Osteoblast (primary cell): Measurements from ENCODE around the gene HOXB6. TPM values are rescaled to one million over a fixed set of nuclear protein-coding genes. Genes with fewer than 3 reads are reported as not detected.

Experiments used
- DNase-seq: peaks from one replicate; pipeline ENCODE4 v3.0.0; 2011; ENCODE audit warnings: low spot score, mixed read lengths; ENCODE audit not compliant: insufficient read length; ENCODE audit errors: missing footprints
- H2AFZ ChIP-seq: 2 replicates; pipeline ENCODE4 v1.6.0; 2011; ENCODE audit warnings: mild to moderate bottlenecking, low read length
- H3K27ac ChIP-seq: 2 replicates; pipeline ENCODE4 v1.5.1; 2011; ENCODE audit warnings: mild to moderate bottlenecking, low read depth, low read length, moderate library complexity
- H3K27me3 ChIP-seq: 2 replicates; pipeline ENCODE4 v1.6.0; 2012; ENCODE audit warnings: mild to moderate bottlenecking, control low read depth, inconsistent platforms, low read length, moderate library complexity; ENCODE audit not compliant: insufficient read depth
- H3K36me3 ChIP-seq: 2 replicates; pipeline ENCODE4 v1.5.1; 2011; ENCODE audit warnings: mild to moderate bottlenecking, low read length, control low read depth, moderate library complexity; ENCODE audit not compliant: insufficient read depth
- H3K4me1 ChIP-seq: 2 replicates; pipeline ENCODE4 v1.5.1; 2011; ENCODE audit warnings: mild to moderate bottlenecking, low read length, control low read depth, moderate library complexity; ENCODE audit not compliant: insufficient read depth
- H3K4me2 ChIP-seq: 2 replicates; pipeline ENCODE4 v1.6.0; 2011; ENCODE audit warnings: mild to moderate bottlenecking, low read length; ENCODE audit not compliant: insufficient read depth
- H3K4me3 ChIP-seq: fragments of 200-600 bp; sonication (generic); 3 replicates; pipeline ENCODE4 v1.5.1; 2012; ENCODE audit warnings: mild to moderate bottlenecking, low read length, inconsistent platforms; ENCODE audit not compliant: insufficient read depth
- H3K79me2 ChIP-seq: 2 replicates; pipeline ENCODE4 v1.6.0; 2012; ENCODE audit warnings: mild to moderate bottlenecking, low read length, control low read depth, inconsistent platforms; ENCODE audit not compliant: insufficient read depth
- H3K9me3 ChIP-seq: 2 replicates; pipeline ENCODE4 v1.5.1; 2011; ENCODE audit warnings: low read depth, low read length, control low read depth
- H4K20me1 ChIP-seq: 2 replicates; pipeline ENCODE4 v1.6.0; 2012; ENCODE audit warnings: mild to moderate bottlenecking, low read length, control low read depth; ENCODE audit not compliant: insufficient read depth
- total RNA-seq: library from RNA; depleted of rRNA; stranded (reverse); fragments of >200 nt; gene quantifications from 2 replicates; pipeline ENCODE4 v1.2.3, GENCODE V29; 2012
- TF ChIP-seq, protein P1 (sequence below): IDR thresholded peaks from 2 replicates; pipeline ENCODE4 v1.5.1; 2011; ENCODE audit warnings: mild to moderate bottlenecking, low read depth, low read length, moderate library complexity; ENCODE audit errors: extremely low read depth

The HOXB6 gene
- total RNA-seq, 1 donor = 0.72 TPM

DNA sequence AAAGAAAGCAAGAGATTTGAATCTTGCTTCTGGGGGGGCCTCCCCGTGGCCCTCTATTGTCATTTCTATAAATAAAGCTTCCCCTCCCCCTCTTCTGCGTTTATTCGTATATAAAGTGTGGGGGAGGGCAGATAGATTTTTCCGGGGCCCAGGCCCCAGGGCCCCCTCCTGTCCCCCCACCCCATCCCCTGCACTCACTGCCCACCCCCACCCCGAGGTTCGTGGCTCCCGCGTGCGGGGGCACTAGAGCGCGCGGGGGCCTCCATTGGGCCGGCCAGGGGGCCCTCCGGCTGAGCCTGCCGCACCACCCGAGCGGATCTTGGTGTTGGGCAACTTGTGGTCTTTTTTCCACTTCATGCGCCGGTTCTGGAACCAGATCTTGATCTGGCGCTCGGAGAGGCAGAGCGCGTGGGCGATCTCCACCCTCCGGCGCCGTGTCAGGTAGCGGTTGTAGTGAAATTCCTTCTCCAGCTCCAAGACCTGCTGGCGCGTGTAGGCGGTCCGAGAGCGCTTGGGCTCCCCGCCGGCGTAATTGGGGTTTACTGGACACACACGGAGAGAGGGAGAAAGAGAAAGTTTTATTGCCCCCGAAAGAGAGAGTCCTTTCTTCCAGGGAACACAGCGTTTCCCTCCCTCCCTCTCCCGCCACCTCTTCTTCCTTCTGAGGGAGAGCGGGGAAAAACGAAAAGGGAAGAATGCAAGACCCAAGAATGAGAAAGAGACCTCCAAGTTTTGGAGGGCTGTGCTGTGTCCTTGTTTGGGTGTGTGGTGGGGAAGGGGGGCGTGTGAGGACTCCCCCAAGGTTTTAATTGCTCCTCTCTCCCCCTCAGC lies 28.1 kb downstream of the HOXB6 start:
- H3K79me2 ChIP-seq = no peaks in the 10 kb centered on the region
- H3K4me2 ChIP-seq = peak overlapping the region; percentile 67
- no peaks in the 10 kb centered on the region for H3K9me3 ChIP-seq
- DNase-seq = no peak
- H3K36me3 ChIP-seq = no peaks in the 10 kb centered on the region
- no peaks in the 10 kb centered on the region for H4K20me1 ChIP-seq
- TF ChIP-seq, protein P1, sequence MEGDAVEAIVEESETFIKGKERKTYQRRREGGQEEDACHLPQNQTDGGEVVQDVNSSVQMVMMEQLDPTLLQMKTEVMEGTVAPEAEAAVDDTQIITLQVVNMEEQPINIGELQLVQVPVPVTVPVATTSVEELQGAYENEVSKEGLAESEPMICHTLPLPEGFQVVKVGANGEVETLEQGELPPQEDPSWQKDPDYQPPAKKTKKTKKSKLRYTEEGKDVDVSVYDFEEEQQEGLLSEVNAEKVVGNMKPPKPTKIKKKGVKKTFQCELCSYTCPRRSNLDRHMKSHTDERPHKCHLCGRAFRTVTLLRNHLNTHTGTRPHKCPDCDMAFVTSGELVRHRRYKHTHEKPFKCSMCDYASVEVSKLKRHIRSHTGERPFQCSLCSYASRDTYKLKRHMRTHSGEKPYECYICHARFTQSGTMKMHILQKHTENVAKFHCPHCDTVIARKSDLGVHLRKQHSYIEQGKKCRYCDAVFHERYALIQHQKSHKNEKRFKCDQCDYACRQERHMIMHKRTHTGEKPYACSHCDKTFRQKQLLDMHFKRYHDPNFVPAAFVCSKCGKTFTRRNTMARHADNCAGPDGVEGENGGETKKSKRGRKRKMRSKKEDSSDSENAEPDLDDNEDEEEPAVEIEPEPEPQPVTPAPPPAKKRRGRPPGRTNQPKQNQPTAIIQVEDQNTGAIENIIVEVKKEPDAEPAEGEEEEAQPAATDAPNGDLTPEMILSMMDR = no peak
- H3K27me3 ChIP-seq = peaks cover 97% of the 10 kb centered on the region
- H3K4me3 ChIP-seq = peak overlapping the region; percentile 54
- H3K27ac ChIP-seq = no peak overlapping the region
- H2AFZ ChIP-seq = no peak overlapping the region
- no peaks in the 10 kb centered on the region for H3K4me1 ChIP-seq

DNA sequence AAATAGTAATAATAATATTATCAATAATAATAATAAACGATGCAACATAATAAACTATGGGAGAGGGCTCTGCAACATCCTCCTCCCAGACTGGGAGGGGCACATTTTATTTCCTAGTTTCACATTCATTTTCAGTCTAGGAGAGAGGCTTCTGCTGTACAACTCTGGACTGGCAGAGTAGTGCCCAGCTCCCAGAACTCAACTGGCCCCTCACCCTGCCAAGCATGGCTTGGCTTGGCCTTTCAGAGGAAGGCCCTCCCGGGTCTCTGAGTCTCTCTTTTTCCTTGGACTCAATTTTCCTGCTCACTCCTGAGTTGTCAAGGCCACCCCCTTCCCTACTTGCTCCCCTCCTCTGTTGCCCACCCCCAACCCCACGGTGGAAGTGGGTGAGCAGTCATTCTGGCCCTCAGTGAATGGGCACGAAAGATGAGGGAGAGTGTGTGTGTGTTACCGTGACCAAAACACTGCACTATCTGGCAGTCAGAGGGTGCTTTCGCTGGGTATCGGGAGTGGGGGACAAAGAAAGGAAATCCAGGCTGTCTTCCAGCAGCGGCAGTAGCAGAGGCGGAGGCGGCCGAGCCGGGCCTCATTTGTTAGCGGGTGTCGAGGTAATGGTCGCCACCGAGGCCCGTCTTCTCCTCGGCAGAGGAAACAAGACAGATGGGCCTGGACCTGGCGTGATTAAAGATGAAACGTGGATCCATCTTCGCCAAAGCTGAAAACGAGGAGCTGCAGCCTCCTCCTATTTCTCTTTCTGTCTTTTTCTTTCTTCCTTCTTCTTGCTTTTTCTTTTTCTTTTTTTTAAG lies 28.9 kb downstream of the HOXB6 start:
- no peak for DNase-seq
- Histone ChIP-seq H3K9me3 (no peaks in the 10 kb centered on the region), H4K20me1 (no peaks in the 10 kb centered on the region), H3K27ac (no peak overlapping the region), H3K36me3 (no peaks in the 10 kb centered on the region), H3K79me2 (no peaks in the 10 kb centered on the region), H3K4me1 (no peaks in the 10 kb centered on the region), H3K27me3 (peaks cover 97% of the 10 kb centered on the region), H2AFZ (no peak overlapping the region), H3K4me3 (no peak overlapping the region), H3K4me2 (no peak overlapping the region)
- TF ChIP-seq, protein P1 = no peak

DNA sequence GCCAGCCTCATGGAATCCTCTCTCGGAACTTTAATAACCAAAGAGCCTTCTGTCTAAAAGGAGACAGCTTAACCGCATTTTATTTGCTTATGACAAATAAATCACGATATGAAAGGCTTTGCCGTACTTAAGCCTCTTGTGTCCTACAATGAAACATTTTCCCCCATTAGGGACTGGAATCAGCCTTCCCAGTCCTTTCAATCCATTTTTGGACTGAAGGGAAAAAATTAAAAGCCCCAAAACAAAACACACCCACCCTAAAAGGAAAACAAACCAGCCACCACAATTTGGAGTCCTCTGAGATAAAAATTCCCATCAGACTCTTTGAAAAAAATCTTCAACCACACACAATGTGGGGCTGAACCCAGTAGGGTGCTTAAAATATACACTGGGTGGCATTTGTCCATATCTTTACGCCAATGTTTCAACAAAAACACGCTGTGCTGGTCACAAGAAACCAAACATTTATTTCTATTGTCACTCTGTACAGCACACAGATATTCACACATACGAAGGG lies 29.7 kb downstream of the HOXB6 start:
- H3K4me2 ChIP-seq = no peak overlapping the region
- H3K79me2 ChIP-seq = no peaks in the 10 kb centered on the region
- peaks cover 97% of the 10 kb centered on the region for H3K27me3 ChIP-seq

More for the DNA sequence above, 29.7 kb downstream of the HOXB6 start:
- Histone ChIP-seq H3K9me3 (no peaks in the 10 kb centered on the region), H2AFZ (no peak overlapping the region), H4K20me1 (no peaks in the 10 kb centered on the region), H3K4me1 (no peaks in the 10 kb centered on the region), H3K36me3 (no peaks in the 10 kb centered on the region), H3K27ac (no peak overlapping the region), H3K4me3 (no peak overlapping the region)
- DNase-seq = no peak
- TF ChIP-seq, protein P1 = no peak
